ENCODE measurements around the gene GTF2H2C.

- no peak for TF ChIP-seq TAF1 (IDR thresholded peaks at IDR 0.05; ENCODE audit: borderline replicate concordance, low read depth, low read length)
- no peak for TF ChIP-seq GABPA (IDR thresholded peaks at IDR 0.05; ENCODE audit: low read depth)
- TF ChIP-seq CTCF (IDR thresholded peaks at IDR 0.05) = no peak
- no peak for TF ChIP-seq TCF12 (IDR thresholded peaks at IDR 0.05)
- TF ChIP-seq POLR2AphosphoS5 (IDR thresholded peaks at IDR 0.05; ENCODE audit: low read depth, low read length) = no peak
These were observed 31.4 kb upstream of the GTF2H2C start for GRCh38 chr5:69528609-69529008.

Measured in SK-N-SH (cell line).